ENCODE results near the gene TMEM8B.
"Not testable (repeated sequence)": the region's sequence is repeated elsewhere in the genome, so short reads cannot be mapped to it uniquely, and the experiment has no call there.

The TMEM8B gene

GRCh38 chr9:35909687-35910612 is 80.9 kb downstream of the TMEM8B start:
- no peak for TF ChIP-seq JUND (IDR thresholded peaks at IDR 0.05; ENCODE audit: low read depth)
- DNase-seq (ENCODE audit: low read depth in 1 of 2, low spot score in 1 of 2), result no peak
- in situ Hi-C loops (cut with HindIII; ENCODE audit: low pct_unique_long_range_greater_than_20kb, low sequenced_read_pairs), result no loop called here

GRCh38 chr9:35910613-35911359 is 81.8 kb downstream of the TMEM8B start:
- in situ Hi-C loops (cut with HindIII; ENCODE audit: low pct_unique_long_range_greater_than_20kb, low sequenced_read_pairs), result no loop called here
- peak; percentile 33 to 73 for DNase-seq (ENCODE audit: low read depth in 1 of 2, low spot score in 1 of 2)

GRCh38 chr9:35911690-35912089 is 82.7 kb downstream of the TMEM8B start:
- TF ChIP-seq JUND (IDR thresholded peaks at IDR 0.05; ENCODE audit: low read depth), result no peak
- no peak for DNase-seq (ENCODE audit: low read depth in 1 of 2, low spot score in 1 of 2)
- in situ Hi-C loops (cut with HindIII; ENCODE audit: low pct_unique_long_range_greater_than_20kb, low sequenced_read_pairs), result no loop called here

More at GRCh38 chr9:35910613-35911359, 81.8 kb downstream of the TMEM8B start:
- TF ChIP-seq JUND (IDR thresholded peaks at IDR 0.05; ENCODE audit: low read depth), result no peak

GRCh38 chr9:35912791-35913400 is 83.9 kb downstream of the TMEM8B start:
- in situ Hi-C loops (cut with HindIII; ENCODE audit: low pct_unique_long_range_greater_than_20kb, low sequenced_read_pairs), result no loop called here
- TF ChIP-seq JUND (IDR thresholded peaks at IDR 0.05; ENCODE audit: low read depth), result no peak
- no peak for DNase-seq (ENCODE audit: low read depth in 1 of 2, low spot score in 1 of 2)

- in situ Hi-C loops (cut with HindIII; ENCODE audit: low pct_unique_long_range_greater_than_20kb, low sequenced_read_pairs); DNase-seq (ENCODE audit: low read depth in 1 of 2, low spot score in 1 of 2): not testable (repeated sequence)
Measured at GRCh38 chr9:35913429-35913828, 84.4 kb downstream of the TMEM8B start.

GRCh38 chr9:35914301-35914807 is 85.3 kb downstream of the TMEM8B start:
- no peak for DNase-seq (ENCODE audit: low read depth in 1 of 2, low spot score in 1 of 2)
- no peak for TF ChIP-seq JUND (IDR thresholded peaks at IDR 0.05; ENCODE audit: low read depth)
- in situ Hi-C loops (cut with HindIII; ENCODE audit: low pct_unique_long_range_greater_than_20kb, low sequenced_read_pairs), result no loop called here
